ENCODE measurements around the gene SELPLG.

GRCh38 chr12:108614041-108614440 lies 19.7 kb downstream of the SELPLG start:
- TF ChIP-seq POLR2A (IDR thresholded peaks at IDR 0.05; ENCODE audit: low read length) (no peak), GATA1 (IDR thresholded peaks at IDR 0.05; ENCODE audit: low read depth, low read length) (no peak)

All from erythroblast (primary cell).